Peyer's patch (tissue), 4 donors: Measurements from ENCODE around the gene TSPAN7.

Source experiments
- POLR2A ChIP-seq, 2 donors: fragments of 450-650 bp; IDR thresholded peaks; one replicate each; pipeline ENCODE4 v1.5.1; 2017; ENCODE audit warnings: antibody characterized with exemption in 2 of 2, mild to moderate bottlenecking in 2 of 2, moderate library complexity in 2 of 2
- TF ChIP-seq, protein P1 (sequence below), 6 experiments: fragments of 450-650 bp in 4 of 6; fragments of 200-600 bp in 2 of 6; sonication (generic) in 1 of 6; IDR thresholded peaks; one replicate each; pipeline ENCODE4 v1.5.1; 2017 to 2019; ENCODE audit warnings: antibody characterized with exemption in 6 of 6, mild to moderate bottlenecking in 3 of 6, moderate library complexity in 1 of 6

DNA sequence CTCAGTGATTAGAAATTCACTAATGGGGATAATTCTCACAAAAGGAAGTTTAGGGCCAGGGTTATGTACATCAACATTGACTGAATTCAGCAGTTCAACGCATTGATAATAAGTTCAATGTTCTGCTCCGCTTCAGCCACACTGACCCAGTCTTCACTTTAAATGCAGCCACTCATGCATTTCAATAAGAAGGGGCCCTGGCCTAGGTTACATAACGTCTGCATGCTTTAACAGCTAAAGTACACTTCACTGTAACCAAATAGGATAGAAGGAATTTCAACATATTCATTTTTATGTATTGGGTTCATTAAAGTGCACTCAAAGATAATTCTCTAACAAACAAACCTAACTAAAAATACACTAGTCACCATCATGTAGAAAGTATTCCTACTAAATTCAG, 12.8 kb upstream of the TSPAN7 start:
- TF ChIP-seq, protein P1, sequence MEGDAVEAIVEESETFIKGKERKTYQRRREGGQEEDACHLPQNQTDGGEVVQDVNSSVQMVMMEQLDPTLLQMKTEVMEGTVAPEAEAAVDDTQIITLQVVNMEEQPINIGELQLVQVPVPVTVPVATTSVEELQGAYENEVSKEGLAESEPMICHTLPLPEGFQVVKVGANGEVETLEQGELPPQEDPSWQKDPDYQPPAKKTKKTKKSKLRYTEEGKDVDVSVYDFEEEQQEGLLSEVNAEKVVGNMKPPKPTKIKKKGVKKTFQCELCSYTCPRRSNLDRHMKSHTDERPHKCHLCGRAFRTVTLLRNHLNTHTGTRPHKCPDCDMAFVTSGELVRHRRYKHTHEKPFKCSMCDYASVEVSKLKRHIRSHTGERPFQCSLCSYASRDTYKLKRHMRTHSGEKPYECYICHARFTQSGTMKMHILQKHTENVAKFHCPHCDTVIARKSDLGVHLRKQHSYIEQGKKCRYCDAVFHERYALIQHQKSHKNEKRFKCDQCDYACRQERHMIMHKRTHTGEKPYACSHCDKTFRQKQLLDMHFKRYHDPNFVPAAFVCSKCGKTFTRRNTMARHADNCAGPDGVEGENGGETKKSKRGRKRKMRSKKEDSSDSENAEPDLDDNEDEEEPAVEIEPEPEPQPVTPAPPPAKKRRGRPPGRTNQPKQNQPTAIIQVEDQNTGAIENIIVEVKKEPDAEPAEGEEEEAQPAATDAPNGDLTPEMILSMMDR (IDR thresholded peaks at IDR 0.05): no peak
- no peak for TF ChIP-seq POLR2A (IDR thresholded peaks at IDR 0.05)
